ENCODE measurements around the gene PKD1.
"Not testable (repeated sequence)": the region's sequence is repeated elsewhere in the genome, so short reads cannot be mapped to it uniquely, and the experiment has no call there.

PKD1 gene

DNA sequence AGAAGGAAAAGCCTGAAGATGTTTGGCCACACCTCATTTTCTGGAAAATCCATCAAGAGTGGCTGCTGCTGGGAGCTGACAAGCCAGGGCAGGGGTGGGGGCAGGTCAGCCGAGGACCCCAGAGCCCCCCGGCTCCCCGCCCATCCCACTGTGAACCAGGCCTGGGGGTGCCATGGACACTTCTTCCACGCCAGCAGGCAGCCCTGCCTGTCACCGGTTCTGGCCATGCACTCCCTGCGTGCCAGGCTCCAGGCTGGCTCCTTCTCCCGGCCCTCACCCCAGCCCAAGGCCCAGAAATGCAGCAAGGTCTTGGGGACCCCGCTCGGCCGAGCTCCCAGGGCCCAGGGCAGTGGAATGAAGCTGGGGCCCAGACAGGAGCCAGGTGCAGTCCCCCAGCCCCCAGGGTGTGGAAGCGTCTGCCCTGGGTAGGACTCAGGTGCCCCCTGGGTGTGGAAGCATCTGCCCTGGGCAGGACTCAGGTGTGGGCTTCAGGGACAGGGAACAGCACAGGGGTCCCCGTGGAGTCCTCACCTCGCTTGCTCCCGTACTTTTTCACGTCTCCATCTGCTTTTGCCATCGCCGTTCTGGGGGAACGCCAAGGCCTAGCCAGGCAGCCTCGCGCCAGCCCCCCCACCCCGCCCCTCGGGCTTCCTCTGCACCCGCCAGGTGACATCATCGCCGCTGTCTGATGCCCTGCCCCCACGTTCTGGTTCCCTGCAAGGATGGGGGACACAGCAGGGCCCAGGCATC, 12.6 kb downstream of the PKD1 start:
- DNase-seq, result not testable (repeated sequence)

DNA sequence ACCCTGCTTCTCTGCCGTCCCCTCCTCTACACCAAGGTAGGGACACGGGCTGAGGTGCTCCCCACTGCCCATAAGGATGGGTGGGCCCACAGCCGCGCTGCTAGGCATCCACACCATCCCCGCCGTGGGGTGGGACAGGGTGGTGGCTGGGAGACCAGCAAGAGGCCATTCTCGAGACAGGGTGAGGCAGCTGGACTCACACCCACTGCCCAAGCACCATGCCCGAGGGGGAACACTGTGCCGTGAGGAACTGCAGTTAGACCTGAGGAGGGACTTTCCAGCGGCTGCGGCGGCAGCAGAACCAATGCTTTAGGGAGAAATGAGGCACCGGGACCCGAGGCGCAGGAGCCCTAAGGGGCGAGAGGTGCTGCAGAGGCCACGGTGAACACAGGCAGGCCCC, 13.3 kb downstream of the PKD1 start:
- DNase-seq, result no peak

- no peak for DNase-seq
These were observed 13.8 kb downstream of the PKD1 start for GRCh38 chr16:2121853-2122252.

- DNase-seq, result not testable (repeated sequence)
These were observed 14.4 kb downstream of the PKD1 start for GRCh38 chr16:2121325-2121724.

DNA sequence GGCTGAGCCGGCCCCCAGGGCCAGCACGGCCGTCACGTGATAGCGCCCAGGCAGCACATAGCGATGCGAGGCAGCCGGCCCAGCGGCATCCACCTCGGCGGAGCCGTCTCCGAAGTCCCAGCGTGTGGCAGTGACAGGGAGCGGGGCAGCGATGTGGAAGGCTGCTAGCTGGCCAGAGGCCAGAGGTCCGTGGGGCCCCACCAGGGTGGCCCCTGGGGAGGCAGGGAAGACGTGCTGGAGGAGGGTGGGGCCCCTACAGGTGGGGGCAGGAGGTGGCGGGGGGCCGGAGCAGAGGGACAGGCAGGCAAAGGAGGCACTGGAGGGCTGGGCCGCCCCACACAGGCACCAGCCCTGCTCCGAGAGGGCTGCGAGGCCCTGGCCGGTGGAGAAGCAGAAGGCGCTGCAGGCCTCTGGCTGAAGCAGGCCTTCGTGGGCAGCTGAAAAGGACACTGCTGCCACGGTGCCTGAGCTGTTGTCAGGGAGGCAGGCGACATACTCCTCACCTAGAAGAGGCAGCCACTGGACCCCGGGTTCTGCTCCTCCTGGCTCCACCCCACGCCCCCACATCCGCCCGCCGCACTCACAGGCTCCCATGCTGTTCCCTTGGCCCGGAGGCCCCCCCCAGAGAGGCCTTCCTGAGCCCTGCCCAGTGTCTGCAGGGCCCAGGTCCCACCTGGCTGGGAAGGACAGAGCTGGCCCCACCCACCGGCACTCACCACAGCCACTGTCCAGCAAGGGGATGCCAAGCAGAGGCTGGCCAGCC, 17.6 kb downstream of the PKD1 start:
- not testable (repeated sequence) for DNase-seq

DNA sequence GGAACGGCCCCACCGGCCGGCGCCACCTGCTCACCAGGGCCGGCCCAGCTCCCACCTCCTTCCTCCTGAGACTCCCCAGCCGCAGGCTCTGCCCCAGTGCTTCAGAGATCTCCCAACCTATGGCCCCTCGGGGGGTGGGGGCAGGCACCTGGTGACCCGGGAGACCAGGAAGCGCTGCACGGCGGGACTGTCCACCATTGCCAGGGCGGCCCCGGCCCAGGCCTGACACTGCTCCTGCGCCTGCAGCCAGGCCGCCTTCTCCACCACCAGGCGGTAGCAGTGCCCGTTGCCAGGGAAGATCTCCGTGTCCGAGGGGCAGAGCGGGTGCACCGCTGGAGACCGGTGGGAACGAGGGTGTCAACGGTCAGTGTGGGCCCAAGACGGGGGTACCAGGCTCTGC, 18.4 kb downstream of the PKD1 start:
- DNase-seq, result not testable (repeated sequence)

DNA sequence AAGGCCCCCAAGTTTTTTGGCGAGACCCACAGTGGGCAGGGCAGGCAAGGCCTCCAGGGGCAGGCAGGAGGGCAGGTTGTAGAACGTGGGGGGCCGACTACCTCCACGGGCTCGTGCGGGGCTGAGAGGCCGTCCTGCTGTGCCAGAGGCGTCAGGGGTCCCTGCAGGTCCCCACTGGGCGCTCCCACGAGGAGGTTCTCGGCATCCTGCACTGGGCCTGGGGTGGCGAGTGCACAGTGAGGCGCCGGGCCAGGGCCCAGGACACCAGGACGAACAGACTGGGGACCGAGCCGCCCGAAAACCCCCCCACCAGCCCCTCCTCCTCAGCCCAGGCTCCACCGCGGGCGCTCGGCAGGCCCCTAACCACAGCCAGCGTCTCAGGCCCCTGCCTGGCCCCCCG, 19.3 kb downstream of the PKD1 start:
- not testable (repeated sequence) for DNase-seq

DNA sequence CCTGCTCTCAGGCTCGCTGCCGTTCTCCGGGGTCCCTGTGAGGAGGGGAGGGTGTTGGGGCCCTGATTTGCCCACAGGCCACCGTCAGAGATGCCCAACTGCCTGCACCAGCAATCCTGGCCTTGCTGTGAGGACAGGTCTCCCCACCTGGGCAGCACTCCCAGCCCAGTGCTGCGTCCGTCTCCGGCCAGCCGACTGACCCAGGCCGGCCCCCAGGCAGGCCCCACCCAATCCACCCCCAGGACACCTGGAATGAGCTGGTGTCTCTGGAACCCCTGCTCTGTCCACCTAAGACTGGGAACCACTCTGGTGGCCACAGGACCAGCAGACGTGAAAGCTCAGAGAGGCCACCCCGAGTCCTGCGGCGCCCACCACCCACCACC, 20.1 kb downstream of the PKD1 start:
- DNase-seq, result no peak

- DNase-seq, result not testable (repeated sequence)
These were observed 20.7 kb downstream of the PKD1 start for GRCh38 chr16:2114885-2115590.

- not testable (repeated sequence) for DNase-seq
These were observed 21.5 kb downstream of the PKD1 start for GRCh38 chr16:2114225-2114624.

DNA sequence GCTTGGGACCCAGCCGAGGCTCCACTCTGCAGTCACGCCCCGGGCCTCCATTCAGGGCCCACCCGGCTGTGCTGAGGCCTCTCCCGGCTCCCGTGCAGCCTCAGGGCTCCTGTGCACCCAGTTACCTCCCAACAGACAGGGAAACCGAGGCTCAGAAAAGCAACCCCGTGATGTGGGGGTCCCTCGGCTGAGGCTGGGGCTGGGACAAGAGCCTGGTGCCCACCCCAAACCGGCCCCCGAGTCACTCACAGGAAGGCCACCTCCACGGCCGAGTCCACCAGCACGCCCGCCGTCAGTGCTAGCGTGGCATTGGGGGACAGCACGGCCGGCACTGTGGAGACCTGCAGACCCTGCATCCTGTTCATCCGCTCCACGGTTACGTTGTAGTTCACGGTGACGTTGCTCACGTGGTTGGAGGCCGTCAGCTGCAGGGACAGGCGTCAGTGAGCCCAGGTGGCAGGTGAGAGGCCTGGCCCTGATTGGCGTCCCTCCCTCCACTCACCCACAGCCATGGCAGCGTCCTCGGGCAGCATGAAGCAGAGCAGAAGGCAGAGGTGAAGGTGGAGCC, 23.1 kb downstream of the PKD1 start:
- not testable (repeated sequence) for DNase-seq

DNA sequence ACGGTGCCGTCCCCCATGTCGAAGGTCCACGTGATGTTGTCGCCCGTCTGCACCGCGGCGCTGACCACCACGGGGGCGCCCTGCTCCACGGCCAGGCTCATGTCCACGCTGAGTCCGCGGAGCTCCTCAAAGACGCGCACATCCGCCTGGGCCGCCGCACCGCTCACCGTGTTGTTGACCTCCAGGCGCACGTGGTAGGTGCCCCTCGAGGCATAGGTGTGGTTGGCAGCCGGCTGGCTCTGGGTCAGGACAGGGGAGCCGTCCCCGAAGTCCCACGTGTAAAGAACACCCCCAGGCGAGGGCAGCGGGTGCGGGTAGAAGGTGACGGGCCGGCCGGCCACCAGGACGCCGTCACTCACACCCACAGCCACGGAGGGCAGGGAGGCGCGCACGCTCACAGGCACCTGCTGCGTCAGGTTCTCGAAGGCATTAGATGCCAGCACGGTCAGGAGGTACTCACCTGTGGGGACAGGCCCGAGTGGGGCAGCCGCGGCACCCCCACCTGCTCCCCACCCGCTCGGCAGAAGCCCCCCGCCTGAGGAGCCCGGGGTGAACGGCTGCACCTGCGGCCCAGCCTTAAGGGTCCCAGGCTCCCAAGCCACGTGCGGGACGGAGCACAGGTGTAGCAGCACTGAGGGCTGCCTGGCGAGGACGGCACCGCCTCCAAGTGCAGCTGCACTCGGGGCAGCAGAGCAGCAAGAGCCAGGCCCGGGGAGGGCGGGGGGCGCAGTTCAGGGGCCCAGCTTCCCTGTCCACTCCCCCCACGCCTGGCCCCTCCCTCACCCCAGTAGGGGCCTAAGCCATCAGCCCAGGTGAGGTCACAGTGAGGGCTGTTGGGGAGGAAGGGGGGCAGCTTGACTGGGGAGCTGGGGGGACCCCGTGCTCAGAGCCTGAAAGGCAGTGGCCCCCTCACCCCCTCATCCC, 24.0 kb downstream of the PKD1 start:
- not testable (repeated sequence) for DNase-seq

DNA sequence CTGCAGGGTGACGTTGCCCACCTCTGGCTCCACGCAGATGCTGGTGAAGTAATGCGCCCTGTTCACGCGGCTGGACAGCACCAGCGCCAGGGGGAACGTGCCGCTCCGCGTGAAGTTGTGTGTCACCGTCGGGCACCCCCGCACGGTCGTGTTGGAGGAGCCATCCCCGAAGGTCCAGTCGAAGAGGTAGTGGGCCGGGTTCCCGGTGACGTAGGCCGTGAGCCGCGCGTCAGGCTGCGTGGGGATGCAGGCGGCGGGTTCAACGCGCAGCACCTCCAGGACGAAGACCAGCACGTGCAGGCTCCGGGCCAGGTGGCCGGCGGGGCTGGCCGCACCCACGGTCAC, 24.7 kb downstream of the PKD1 start:
- DNase-seq, result not testable (repeated sequence)

DNA sequence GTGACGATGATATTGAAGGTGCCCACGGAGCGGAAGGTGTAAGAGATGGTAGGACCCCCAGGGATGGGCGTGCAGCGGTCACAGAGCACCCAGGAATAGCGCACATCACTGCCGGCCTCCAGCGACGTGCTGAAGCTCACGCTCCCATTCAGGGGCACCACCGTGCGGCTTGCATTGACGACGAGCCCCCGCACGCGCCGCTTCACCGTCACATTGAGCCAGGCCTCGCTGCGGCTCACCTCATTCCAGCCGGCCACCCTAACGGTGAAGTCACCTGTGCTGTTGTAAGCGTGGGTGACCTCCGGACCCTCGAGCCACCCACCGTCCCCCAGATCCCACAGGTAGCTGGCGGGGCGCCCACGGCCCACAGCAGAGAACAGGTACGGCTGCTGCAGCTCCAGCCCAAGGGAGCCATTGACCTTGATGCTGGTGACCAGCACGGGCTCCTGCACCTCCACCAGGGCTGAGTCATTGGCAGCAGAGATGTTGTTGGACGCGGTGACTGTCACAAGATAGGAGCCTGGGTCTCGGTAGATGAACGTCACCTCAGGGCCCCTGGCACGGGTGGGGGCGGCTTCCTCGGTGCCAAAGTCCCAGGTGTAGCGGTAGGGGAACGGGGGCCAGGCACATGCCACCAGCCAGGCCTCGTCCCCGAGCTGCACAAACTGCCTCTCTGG, 25.2 kb downstream of the PKD1 start:
- DNase-seq, result not testable (repeated sequence)

DNA sequence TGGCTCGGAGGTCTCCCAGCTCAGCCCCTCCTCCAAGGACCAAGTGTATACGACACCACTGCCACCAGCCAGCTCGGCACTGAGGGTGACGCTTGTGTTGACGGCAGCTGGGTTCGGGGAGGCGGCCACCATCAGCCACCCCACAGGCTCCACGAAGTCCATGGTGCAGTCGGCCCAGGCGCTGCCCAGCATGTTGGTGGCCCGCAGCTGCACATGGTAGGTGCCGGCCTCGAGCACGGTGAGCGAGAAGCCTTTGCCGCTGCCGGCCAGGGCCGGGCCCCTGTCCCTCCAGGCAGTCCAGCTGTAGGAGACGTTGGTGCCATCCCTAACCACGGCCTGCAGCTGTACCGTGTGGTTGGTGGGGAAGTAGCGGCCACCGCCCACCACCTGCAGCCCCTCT, 25.8 kb downstream of the PKD1 start:
- not testable (repeated sequence) for DNase-seq

DNA sequence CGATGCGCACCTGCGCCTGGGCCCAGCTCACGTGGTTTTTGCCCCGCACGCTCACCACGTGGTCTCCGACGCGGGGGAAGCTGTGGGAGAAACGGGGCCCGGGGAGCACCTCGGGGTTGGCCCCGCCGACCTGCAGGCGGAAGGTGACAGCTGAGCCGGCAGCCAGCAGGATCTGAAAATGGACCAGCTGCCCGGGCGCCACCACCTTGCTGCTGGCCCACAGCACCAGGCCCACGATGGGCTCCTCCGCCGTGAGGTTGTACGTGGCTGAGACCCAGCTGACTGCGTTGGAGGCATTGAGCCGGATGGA, 26.5 kb downstream of the PKD1 start:
- not testable (repeated sequence) for DNase-seq

DNA sequence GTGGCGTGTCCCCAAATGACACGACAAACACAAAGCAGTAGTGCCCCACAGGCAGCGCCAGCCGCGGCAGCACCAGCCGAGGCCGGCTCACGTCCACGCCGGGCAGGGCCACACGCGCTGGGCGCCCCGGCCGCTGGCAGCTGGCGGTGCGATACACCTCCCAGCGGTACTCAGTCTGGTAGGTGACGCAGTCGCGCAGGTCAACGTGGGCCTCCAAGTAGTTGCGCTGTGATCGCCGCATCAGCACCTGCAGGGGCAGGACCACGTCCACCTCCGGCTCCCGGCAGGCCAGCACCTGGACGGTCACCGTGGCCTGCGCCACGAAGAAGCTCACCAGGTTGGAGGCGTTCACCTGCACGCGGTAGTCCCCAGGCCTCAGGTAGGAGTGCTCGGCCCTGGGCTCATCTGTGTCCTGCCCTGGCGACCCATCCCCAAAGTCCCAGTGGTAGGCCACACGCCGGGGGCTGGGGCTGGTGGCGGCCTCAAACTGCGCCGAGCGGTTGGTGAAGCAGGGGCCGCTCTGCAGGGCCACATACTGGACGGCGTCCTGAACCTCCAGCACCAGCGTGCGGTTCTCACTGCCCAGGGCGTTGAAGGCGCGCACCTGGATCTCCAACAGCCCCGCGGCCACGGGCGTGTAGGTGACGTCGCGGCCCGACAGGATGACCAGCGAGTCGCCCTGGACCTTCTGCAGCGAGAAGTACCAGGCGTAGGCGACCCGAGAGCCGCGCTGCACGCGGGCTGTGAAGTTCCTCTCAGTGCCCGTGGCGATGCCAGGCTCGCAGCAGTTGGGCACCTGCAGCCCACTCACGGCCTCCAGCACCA, 27.0 kb downstream of the PKD1 start:
- not testable (repeated sequence) for DNase-seq

- DNase-seq, result not testable (repeated sequence)
These were observed 27.9 kb downstream of the PKD1 start for GRCh38 chr16:2107791-2108125.

GRCh38 chr16:2107121-2107790, 28.4 kb downstream of the PKD1 start:
- not testable (repeated sequence) for DNase-seq

DNA sequence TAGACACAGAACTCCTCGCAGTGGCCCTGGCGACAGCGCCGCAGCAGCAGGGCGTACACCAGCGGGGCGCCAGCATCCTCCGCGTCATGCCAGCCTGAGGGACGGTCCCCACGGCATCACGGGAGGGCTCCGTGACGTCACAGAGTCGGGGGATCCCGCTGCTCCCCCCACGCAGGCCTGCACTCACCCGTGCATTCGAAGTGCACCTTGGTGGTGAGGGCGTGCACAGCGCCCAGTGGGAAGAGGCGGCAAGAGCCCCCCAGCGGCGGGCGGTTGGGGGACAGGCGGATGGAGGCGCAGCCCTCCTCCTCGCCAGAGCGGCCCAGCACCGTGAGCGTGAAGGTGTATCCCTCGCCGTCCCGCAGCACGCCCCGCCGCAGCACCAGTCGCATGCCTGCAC, 29.5 kb downstream of the PKD1 start:
- DNase-seq, result not testable (repeated sequence)
